ENCODE results near the gene DPF3. TPM values are rescaled to one million over a fixed set of nuclear protein-coding genes. Genes with fewer than 3 reads are reported as not detected.

The DPF3 gene
- total and polyA plus RNA-seq, 2 donors (not counting 1 experiment from before 2014, with no cell fraction given), result 7.6 to 13.7 TPM

DNA sequence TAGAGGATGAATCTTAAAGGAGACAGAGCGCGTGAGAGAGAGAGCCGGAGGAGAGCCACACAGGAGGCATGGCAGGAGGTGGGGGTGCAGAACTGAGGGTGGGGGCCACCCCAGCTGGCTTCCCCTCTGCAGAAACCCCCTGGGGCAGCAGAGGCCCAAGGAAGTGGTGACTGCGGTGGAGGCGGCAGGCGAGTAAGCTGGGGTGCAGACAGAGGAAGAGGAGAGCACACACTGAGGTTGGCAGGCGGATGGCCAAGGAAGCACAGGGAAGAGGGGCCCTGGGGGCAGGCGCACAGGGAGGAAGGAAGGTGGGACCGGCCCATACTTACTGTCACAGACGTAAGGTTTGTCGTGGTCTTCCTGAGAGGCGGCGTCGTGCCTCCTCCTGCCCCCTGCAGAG, 179.8 kb downstream of the DPF3 start:
- Histone ChIP-seq H3K79me2 (ENCODE audit: control insufficient read depth, insufficient read depth, low read length) (no peaks in the 10 kb centered on the region), H3K9me3 (ENCODE audit: control insufficient read depth, insufficient read depth, low read depth, low read length) (no peaks in the 10 kb centered on the region), H2AFZ (ENCODE audit: low read length) (no peak overlapping the region), H4K20me1 (ENCODE audit: control insufficient read depth, extremely low read depth, insufficient read depth, low read length) (no peaks in the 10 kb centered on the region), H3K27me3 (ENCODE audit: control insufficient read depth, insufficient read depth, low read length) (no peaks in the 10 kb centered on the region), H3K9ac (ENCODE audit: insufficient read depth, low read length) (no peak overlapping the region), H3K4me2 (ENCODE audit: extremely low read depth, insufficient read depth, low read length) (no peak overlapping the region), H3K4me3 (replicated peaks in 1 of 4; ENCODE audit: control extremely low read depth in 1 of 4, insufficient read depth in 1 of 4, low read depth in 3 of 4, low read length in 4 of 4) (no peak overlapping the region), H3K27ac (ENCODE audit: insufficient read depth, low read length) (no peak overlapping the region), H3K4me1 (ENCODE audit: control insufficient read depth, extremely low read depth, insufficient read depth, low read length) (peaks cover 8% of the 10 kb centered on the region), H3K36me3 (ENCODE audit: control insufficient read depth, insufficient read depth, low read length) (peaks cover 6% of the 10 kb centered on the region)
- no peak for TF ChIP-seq EZH2 (IDR thresholded peaks at IDR 0.05; ENCODE audit: low read length, missing control alignments)
- TF ChIP-seq, protein P1, sequence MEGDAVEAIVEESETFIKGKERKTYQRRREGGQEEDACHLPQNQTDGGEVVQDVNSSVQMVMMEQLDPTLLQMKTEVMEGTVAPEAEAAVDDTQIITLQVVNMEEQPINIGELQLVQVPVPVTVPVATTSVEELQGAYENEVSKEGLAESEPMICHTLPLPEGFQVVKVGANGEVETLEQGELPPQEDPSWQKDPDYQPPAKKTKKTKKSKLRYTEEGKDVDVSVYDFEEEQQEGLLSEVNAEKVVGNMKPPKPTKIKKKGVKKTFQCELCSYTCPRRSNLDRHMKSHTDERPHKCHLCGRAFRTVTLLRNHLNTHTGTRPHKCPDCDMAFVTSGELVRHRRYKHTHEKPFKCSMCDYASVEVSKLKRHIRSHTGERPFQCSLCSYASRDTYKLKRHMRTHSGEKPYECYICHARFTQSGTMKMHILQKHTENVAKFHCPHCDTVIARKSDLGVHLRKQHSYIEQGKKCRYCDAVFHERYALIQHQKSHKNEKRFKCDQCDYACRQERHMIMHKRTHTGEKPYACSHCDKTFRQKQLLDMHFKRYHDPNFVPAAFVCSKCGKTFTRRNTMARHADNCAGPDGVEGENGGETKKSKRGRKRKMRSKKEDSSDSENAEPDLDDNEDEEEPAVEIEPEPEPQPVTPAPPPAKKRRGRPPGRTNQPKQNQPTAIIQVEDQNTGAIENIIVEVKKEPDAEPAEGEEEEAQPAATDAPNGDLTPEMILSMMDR (conservative IDR thresholded peaks at IDR 0.05 in 1 of 2, IDR thresholded peaks at IDR 0.05 in 1 of 2; ENCODE audit: low read depth in 1 of 2, low read length in 2 of 2), result no peak
- DNase-seq (ENCODE audit: low read depth in 2 of 2), result no peak

DNA sequence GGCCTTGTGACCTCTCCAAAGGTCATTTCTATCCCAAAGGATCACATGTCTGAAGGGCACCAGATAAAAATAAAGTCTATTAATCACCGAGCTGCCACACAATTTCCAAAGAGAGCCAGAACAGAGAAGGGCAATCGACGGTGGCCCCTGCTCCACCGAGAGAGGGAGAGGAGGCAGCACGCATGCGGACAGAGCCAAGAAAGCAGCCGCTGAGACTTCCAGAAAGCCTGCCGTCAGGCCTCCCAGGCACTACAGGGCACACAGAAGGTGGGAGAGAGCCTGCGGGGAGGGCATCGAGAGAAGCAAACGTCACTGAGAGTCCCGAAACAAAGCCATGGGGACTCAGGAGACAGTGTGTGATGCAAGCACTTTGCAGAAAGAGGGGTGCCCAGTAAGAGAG, 182.0 kb downstream of the DPF3 start:
- Histone ChIP-seq H3K79me2 (ENCODE audit: control insufficient read depth, insufficient read depth, low read length) (no peaks in the 10 kb centered on the region), H3K4me2 (ENCODE audit: extremely low read depth, insufficient read depth, low read length) (no peak overlapping the region), H2AFZ (ENCODE audit: low read length) (no peak overlapping the region), H3K27me3 (ENCODE audit: control insufficient read depth, insufficient read depth, low read length) (no peaks in the 10 kb centered on the region), H4K20me1 (ENCODE audit: control insufficient read depth, extremely low read depth, insufficient read depth, low read length) (no peaks in the 10 kb centered on the region), H3K27ac (ENCODE audit: insufficient read depth, low read length) (no peak overlapping the region), H3K4me1 (ENCODE audit: control insufficient read depth, extremely low read depth, insufficient read depth, low read length) (peaks cover 8% of the 10 kb centered on the region), H3K4me3 (replicated peaks in 1 of 4; ENCODE audit: control extremely low read depth in 1 of 4, insufficient read depth in 1 of 4, low read depth in 3 of 4, low read length in 4 of 4) (no peak overlapping the region), H3K9ac (ENCODE audit: insufficient read depth, low read length) (no peak overlapping the region), H3K9me3 (ENCODE audit: control insufficient read depth, insufficient read depth, low read depth, low read length) (no peaks in the 10 kb centered on the region), H3K36me3 (ENCODE audit: control insufficient read depth, insufficient read depth, low read length) (peaks cover 6% of the 10 kb centered on the region)
- TF ChIP-seq, protein P1 (conservative IDR thresholded peaks at IDR 0.05 in 1 of 2, IDR thresholded peaks at IDR 0.05 in 1 of 2; ENCODE audit: low read depth in 1 of 2, low read length in 2 of 2), result no peak
- no peak for TF ChIP-seq EZH2 (IDR thresholded peaks at IDR 0.05; ENCODE audit: low read length, missing control alignments)
- no peak for DNase-seq (ENCODE audit: low read depth in 2 of 2)

DNA sequence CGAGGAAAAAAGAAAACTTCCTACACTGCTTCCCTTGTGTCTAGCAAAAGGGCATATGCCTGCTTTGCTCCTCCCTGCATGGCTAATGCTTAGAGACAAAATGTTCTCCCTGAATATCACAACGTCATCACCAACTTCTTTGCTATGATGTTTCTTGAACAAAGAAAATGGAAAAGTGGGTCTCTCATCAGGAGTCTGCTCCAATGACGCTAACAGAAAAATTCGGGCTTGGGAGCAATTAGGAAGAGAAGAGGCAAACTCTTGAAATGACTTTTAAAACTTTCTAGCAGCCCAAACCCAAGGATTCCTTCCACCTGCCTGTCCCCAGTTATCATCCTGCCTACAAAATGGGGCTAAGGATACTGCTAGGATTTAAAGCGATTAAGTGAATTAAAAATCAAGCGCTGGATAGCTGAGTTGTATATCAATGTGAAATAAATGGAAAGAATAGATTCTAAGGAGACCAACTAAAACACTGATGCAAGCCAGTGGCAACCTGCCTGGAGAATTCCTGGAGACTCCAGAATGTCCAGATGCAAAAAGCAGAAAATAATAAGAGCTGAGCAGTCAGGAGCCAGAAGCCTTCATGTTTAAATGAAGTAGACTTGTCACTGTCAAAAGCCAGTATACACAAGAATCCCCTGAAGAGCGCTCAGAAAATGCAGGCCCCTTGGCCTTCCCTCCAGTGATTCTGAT, 183.8 kb downstream of the DPF3 start:
- H3K36me3 ChIP-seq (ENCODE audit: control insufficient read depth, insufficient read depth, low read length), result peaks cover 6% of the 10 kb centered on the region
- peak in 1 of 2 donors; percentile 71 for DNase-seq (ENCODE audit: low read depth in 2 of 2)
- no peak overlapping the region for H3K9ac ChIP-seq (ENCODE audit: insufficient read depth, low read length)
- H3K4me3 ChIP-seq (replicated peaks in 1 of 4; ENCODE audit: control extremely low read depth in 1 of 4, insufficient read depth in 1 of 4, low read depth in 3 of 4, low read length in 4 of 4), result no peak overlapping the region
- no peaks in the 10 kb centered on the region for H3K27me3 ChIP-seq (ENCODE audit: control insufficient read depth, insufficient read depth, low read length)
- H3K4me2 ChIP-seq (ENCODE audit: extremely low read depth, insufficient read depth, low read length), result no peak overlapping the region
- H4K20me1 ChIP-seq (ENCODE audit: control insufficient read depth, extremely low read depth, insufficient read depth, low read length), result no peaks in the 10 kb centered on the region
- no peaks in the 10 kb centered on the region for H3K4me1 ChIP-seq (ENCODE audit: control insufficient read depth, extremely low read depth, insufficient read depth, low read length)
- H3K27ac ChIP-seq (ENCODE audit: insufficient read depth, low read length), result no peak overlapping the region
- no peak overlapping the region for H2AFZ ChIP-seq (ENCODE audit: low read length)
- no peak for TF ChIP-seq EZH2 (IDR thresholded peaks at IDR 0.05; ENCODE audit: low read length, missing control alignments)
- TF ChIP-seq, protein P1 (conservative IDR thresholded peaks at IDR 0.05 in 1 of 2, IDR thresholded peaks at IDR 0.05 in 1 of 2; ENCODE audit: low read depth in 1 of 2, low read length in 2 of 2), result no peak
- H3K79me2 ChIP-seq (ENCODE audit: control insufficient read depth, insufficient read depth, low read length), result no peaks in the 10 kb centered on the region
- no peaks in the 10 kb centered on the region for H3K9me3 ChIP-seq (ENCODE audit: control insufficient read depth, insufficient read depth, low read depth, low read length)

All from fibroblast of lung (primary cell).